Mucosa of gallbladder (tissue), 1 donor: ENCODE results near the gene ANKRD62. TPM values are rescaled to one million over a fixed set of nuclear protein-coding genes. Genes with fewer than 3 reads are reported as not detected.
"Not testable (repeated sequence)": the region's sequence is repeated elsewhere in the genome, so short reads cannot be mapped to it uniquely, and the experiment has no call there.

Experiments used
- DNase-seq: peaks from one replicate; pipeline ENCODE4 v3.0.0-alpha.2; 2020; ENCODE audit warnings: low spot score
- total RNA-seq: library from RNA; stranded (reverse); gene quantifications from one replicate; pipeline ENCODE4 v1.2.1, GENCODE V29; 2021
- donor health status: DM: no; HTN: no; CAD: no.

ANKRD62 gene
- total RNA-seq, 1 donor from 2014 or later, result not detected

GRCh38 chr18:12065397-12065796 is 28.2 kb upstream of the ANKRD62 start:
- no peak for DNase-seq

DNA sequence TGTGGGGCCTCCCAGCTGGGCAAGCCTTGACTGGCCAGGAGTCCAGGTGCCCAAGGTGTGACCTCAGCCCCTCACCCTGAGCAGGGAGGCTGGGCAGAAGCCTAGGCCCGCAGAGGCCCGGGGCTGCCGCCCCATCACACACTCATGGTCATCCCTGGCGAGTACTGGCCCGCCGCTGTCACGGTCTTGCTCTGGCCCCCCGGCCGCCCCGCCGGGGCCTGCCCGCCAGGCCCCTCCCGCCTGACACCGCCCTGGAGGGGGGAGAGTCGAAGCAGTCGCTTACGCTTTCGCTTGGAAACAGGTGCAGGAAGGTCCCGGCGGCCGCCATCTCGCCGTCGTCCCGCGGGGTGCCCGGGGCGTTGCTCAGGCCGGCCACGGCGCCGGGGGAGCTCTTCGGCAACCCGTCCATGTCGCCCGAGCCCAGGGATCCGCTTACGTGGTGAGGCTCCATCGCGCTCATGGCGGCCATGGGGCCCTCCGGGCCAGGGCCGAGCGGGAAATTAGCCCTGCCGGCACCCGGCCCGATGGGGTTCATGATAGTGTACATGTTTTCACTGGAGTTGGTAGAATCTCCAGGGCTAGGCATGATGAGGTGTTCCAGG is 26.6 kb upstream of the ANKRD62 start:
- DNase-seq, result no peak

DNA sequence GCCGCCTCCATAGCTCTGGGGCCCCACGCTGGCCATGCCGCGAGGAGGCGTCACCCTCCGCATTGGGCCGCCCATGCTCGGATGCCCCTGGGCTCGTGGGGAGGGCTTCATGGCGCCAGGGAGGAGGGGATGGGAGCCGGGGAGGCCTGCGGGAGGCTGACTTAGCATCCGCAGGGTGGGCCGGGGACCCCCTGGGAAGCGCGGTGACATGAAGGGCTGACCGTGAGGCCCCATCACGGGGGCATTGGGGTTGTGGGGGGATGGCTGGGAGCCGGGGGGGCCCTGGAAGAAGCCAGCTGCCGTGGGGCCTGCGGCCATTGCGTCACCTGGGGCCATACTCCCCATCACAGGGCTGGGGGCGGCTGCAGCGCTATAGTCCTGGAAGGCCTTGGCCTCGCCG is 26.0 kb upstream of the ANKRD62 start:
- DNase-seq, result no peak

DNA sequence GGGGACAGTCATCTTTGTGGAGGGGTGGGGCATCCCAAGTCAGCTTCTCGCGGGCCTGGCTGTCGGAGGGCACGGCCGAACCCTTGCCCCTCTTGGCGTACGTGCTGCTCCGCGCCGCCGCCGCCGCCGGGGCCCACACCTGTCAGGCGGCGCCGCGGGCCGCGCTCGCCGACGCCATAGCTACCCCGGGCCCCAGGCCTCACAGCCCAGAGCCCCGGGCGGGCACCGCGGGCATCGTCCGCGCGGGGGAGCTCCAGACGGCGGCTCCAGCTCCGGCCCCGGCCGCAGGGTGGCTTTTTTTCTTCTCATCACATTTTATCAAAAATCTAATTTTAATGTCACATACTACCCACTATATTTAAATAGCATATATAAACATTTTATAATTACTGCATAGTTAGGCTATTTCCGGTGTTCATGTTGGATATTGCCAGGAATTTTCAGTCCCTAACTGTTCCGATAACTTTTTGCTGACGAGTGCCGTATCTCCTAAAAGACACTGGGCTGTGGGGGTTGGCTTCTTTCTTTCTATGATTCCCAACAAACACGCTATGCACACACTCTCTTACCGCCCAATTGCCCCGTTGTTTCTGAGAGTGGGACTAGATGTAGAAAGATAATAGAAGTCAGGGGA is 25.2 kb upstream of the ANKRD62 start:
- not testable (repeated sequence) for DNase-seq

DNA sequence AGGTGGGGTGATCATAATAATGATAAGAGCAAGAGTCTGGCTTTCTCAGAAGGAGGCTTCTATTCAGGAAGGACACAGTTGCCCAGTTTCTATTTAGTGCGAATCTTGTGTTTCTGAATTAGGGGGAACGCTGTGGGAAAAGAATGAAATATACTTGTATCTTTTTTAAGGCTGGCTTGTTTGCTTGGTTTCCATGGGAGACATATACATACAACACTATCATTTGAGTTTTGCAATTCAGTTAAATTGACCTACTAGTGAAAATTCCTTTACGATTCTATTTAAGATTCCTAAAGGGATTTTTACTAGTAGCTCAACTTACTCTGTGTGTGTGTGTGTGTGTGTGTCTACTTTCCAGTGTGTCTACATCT is 24.7 kb upstream of the ANKRD62 start:
- DNase-seq, result no peak

DNA sequence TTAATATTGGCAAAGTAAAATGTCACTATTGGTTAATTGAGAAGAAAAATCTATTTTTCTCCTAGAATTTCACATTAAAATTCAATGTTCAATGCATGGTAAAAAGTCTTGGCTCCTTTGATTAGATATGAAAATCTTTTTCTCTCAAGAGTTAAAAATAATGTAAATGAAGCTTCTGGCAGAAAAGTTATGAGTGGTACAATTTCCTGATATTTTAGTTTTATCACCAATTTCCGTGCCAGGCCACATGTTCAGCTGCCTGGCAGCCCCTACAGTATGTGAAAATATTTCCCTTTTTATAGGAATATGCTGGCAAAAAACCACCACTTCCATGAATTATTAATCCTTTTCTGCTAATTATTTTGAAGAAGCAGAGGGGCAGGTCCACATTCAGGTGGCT is 22.6 kb upstream of the ANKRD62 start:
- DNase-seq, result not testable (repeated sequence)

GRCh38 chr18:12072996-12073395 is 20.6 kb upstream of the ANKRD62 start:
- no peak for DNase-seq

DNA sequence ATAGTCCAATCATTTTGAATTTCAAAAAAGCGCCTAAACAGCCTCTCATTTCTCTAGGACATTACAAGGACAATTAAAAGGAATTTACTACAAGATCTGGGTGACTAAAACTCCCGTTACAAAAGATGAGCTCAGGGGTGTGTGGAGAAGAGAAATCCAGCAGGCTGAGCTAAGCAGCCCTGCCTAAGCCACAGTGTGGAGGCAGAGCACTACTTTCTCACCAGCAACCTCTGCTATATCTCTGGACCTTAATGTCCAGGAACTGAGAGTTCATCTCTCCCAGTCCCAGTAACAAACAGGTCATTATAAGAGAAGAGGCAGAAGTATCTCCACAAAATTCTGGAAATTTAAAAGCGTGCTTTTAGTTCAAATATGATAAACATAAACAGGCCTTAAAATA is 18.9 kb upstream of the ANKRD62 start:
- no peak for DNase-seq

GRCh38 chr18:12076424-12077140 is 17.1 kb upstream of the ANKRD62 start:
- DNase-seq, result no peak

- DNase-seq, result not testable (repeated sequence)
Observed at GRCh38 chr18:12077994-12078393, 15.6 kb upstream of the ANKRD62 start.

DNA sequence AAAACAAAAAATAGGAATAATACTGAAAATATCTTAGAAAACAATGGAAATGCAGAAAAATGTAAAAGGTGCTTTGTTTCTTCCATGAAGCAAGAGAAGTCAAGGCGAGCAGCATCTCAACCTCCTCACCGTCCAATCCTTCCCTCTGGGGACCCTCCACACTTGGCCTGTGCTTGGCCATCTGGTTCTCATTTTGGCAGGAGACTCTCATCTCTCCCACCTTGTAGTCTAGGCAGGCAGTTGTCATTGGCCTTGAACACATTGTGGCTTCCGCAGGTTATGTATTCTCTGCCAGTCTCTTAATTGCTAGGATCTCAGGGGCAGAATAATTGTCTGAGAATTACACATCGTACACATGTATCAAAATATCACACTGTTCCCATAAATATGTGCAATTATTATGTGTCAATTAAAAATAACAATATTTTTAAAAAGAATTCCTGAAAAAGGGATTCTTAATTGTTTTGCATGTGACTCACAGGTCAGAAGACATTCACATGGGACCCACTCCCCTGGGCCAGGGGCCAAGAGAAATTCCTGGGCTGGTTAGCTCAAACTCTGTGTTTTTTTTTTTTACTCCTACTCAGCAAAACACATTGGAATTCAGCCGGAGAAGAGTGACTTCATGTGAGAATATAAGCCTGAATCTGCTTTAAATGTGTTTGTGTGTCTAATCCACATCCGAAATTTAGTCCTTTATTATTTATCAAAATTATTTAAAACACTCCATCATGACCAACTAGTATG is 14.0 kb upstream of the ANKRD62 start:
- DNase-seq, result no peak

DNA sequence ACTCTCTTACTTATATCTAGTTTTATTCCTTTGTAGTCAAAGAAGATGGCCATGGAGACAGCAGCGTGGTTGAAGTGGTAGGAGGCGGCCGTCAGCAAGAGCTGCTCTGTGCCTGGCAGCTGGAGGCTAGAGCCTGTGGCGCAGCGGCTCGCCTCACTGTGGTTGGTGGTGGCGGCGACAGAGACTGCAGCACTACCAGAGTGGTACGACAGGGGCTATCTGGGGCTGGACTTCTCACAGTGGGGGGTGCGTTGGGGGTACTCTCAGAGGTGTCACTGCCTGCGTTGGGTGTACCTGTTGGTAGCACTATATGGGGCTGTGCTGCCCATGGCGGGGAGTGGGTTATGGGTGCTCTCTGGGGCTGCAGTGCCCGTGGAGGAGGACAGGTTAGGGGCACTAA is 8.5 kb upstream of the ANKRD62 start:
- no peak for DNase-seq

DNA sequence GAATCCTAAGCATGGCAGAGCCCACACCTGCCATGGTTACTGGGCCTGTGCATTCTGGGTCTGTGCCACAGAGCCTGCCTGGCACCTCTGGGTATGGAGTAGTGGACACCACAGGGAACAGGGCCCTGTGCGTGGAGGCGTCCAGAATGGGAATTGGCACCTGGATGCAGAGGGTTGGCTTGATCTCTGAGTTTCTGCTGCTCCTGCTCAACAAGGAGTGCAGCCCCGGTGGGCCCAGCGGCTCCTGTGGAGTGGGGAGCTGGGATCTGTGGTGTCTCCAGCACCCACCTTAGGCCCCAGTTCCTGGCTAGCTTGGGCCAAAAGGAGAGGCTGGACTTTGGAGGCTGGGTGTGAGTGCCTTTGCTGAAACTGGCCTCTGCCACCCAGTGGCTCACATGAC is 7.9 kb upstream of the ANKRD62 start:
- DNase-seq, result no peak

GRCh38 chr18:12086249-12086648 is 7.4 kb upstream of the ANKRD62 start:
- DNase-seq, result no peak

- DNase-seq, result no peak
Observed at GRCh38 chr18:12086677-12087470, 6.8 kb upstream of the ANKRD62 start.

DNA sequence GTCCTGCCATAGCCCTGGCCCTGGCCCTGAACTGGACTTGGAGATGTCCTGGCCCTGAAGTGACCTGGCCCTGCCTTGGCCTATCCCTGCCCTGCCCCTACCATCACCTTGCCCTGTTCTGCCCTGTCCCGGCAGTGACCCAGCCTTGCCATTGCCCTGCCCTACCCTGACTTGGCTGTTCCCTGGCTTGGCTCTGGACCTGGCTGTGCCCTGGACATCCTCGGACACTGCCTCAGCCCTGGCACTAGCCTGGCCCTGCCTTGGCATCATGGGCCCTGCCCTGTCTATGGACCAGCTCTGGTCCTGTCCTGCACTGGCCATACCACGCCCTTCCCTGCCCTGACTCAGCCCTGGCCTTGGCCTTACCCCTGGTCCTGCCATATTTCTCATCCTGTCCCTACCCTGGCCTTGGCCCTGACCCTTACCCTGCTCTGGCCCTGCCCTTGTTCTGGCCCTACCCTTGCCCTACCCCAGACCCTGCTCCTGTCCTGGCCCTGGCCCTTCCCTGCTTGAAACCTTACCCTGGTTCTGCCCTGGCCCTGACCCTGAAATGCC is 6.1 kb upstream of the ANKRD62 start:
- DNase-seq, result no peak

GRCh38 chr18:12088096-12088495 is 5.5 kb upstream of the ANKRD62 start:
- DNase-seq, result no peak

DNA sequence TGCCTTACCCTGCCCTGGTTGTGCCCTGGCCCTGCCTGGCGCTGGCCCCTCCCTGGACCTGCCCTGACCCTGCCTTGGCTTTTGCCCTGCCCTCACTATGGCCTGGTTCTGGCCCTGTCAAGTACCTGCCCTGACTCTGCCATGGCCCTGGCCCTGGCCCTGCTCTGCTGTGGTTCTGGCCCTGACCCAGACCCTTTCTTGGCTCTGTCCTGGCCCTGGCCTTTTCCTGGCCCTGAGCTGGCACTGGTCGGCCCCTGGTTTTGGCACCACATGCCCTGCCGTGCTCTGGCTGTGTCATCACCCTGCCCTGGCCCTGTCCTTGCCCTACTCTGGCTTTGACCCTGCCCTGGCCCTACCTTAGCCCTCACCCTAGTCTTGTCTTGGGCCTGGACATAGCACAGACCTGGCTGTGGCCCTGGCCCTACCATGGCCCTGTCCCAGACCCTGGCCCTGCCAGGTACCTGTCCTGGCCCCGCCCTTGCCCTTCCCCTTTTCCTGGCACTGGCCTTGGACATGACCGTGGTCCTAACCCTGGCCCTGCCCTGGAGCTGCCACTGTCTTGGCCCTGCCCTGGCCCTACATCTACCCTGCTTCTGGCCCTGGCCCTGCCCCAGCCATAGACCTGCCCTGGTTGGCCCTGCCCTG is 4.8 kb upstream of the ANKRD62 start:
- DNase-seq, result no peak

DNA sequence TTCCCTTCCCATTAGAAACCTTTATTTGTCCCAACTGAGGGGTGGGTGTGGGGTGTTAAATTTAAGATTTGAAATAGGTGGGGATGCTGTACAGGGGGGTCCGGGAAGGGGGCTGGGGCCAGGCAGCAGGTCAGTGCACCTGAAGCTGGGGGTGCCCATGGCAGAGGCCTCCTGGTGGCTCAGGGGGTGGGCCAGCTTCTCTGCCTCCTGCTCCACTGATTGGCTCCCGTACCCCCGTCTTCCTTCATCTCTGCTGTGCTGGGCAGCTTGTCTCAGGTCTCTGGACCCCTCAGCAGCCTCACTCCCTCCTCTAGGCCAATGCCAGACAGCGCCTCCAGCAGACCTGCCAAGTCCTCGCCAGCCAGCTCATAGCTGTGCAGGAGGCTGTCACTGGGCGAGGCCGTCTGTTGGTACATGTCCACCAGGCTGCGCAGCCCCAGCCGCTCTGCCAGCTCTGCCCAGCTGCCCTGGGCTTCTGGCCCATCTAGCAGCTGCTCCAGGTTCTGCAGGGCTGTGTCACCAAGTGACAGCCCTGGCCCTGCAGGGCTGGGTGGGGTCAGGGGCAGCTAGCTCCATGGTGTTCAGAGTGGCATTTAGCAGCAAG is 2.0 kb upstream of the ANKRD62 start:
- DNase-seq, result no peak

- DNase-seq, result no peak
Observed at GRCh38 chr18:12092398-12093229, 1.0 kb upstream of the ANKRD62 start.
